Measurements from ENCODE around the gene ZNF385C.

- TF ChIP-seq, protein P1, sequence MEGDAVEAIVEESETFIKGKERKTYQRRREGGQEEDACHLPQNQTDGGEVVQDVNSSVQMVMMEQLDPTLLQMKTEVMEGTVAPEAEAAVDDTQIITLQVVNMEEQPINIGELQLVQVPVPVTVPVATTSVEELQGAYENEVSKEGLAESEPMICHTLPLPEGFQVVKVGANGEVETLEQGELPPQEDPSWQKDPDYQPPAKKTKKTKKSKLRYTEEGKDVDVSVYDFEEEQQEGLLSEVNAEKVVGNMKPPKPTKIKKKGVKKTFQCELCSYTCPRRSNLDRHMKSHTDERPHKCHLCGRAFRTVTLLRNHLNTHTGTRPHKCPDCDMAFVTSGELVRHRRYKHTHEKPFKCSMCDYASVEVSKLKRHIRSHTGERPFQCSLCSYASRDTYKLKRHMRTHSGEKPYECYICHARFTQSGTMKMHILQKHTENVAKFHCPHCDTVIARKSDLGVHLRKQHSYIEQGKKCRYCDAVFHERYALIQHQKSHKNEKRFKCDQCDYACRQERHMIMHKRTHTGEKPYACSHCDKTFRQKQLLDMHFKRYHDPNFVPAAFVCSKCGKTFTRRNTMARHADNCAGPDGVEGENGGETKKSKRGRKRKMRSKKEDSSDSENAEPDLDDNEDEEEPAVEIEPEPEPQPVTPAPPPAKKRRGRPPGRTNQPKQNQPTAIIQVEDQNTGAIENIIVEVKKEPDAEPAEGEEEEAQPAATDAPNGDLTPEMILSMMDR (optimal IDR thresholded peaks at IDR 0.05 in 1 of 3, IDR thresholded peaks at IDR 0.05 in 1 of 3, conservative IDR thresholded peaks at IDR 0.05 in 1 of 3; ENCODE audit: extremely low read depth in 1 of 3, insufficient read depth in 2 of 3, low read length in 3 of 3): peak in 1 of 3 experiments; percentile 22
- TF ChIP-seq EZH2 (IDR thresholded peaks at IDR 0.05; ENCODE audit: low read length): no peak
Observed at GRCh38 chr17:42016941-42017865, 81.1 kb downstream of the ZNF385C start, which contains the start of gene DNAJC7.
